Measurements from ENCODE around the gene APOBEC3B. TPM values are rescaled to one million over a fixed set of nuclear protein-coding genes. Genes with fewer than 3 reads are reported as not detected.
"Not testable (repeated sequence)": the region's sequence is repeated elsewhere in the genome, so short reads cannot be mapped to it uniquely, and the experiment has no call there.

APOBEC3B gene
- total RNA-seq, 1 donor from 2014 or later = 67.3 TPM

DNA sequence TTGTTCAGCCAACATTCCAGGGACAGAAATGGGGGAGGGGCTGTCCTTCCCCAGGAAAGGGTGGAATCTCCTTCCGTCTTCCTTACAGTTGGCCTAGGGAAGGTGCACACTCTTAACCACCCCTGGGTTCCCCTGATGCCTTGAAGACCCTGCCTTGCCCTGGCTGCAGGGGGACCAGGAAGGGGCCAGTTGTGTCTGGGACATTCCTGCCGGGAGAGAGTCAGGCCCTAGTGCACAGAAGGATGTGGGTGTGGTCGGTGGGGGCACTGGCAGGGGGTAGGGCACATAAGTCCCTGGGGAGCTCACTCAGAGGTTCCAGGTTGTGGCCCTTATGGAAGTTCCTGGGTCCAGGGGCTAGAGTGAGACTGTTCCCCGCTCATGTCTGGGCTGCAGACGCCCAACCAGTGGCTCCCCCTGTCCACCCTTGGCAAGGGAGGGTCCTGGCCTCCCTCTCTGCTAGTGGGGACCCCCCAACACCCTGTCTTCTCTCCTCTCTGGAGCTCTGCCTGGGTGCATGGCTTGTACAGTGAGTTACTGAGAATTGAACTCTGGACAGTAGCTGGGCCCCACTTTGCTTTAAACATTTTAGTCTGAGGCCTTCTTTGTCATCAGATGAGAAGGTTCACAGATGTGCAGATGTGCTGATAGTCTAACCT lies 26.8 kb upstream of the APOBEC3B start:
- H3K4me3 ChIP-seq (ENCODE audit: low read depth, low read length) = no peak overlapping the region
- DNase-seq (ENCODE audit: low read depth) = no peak
- TF ChIP-seq, protein P1, sequence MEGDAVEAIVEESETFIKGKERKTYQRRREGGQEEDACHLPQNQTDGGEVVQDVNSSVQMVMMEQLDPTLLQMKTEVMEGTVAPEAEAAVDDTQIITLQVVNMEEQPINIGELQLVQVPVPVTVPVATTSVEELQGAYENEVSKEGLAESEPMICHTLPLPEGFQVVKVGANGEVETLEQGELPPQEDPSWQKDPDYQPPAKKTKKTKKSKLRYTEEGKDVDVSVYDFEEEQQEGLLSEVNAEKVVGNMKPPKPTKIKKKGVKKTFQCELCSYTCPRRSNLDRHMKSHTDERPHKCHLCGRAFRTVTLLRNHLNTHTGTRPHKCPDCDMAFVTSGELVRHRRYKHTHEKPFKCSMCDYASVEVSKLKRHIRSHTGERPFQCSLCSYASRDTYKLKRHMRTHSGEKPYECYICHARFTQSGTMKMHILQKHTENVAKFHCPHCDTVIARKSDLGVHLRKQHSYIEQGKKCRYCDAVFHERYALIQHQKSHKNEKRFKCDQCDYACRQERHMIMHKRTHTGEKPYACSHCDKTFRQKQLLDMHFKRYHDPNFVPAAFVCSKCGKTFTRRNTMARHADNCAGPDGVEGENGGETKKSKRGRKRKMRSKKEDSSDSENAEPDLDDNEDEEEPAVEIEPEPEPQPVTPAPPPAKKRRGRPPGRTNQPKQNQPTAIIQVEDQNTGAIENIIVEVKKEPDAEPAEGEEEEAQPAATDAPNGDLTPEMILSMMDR (conservative IDR thresholded peaks at IDR 0.05; ENCODE audit: low read depth, low read length) = no peak

DNA sequence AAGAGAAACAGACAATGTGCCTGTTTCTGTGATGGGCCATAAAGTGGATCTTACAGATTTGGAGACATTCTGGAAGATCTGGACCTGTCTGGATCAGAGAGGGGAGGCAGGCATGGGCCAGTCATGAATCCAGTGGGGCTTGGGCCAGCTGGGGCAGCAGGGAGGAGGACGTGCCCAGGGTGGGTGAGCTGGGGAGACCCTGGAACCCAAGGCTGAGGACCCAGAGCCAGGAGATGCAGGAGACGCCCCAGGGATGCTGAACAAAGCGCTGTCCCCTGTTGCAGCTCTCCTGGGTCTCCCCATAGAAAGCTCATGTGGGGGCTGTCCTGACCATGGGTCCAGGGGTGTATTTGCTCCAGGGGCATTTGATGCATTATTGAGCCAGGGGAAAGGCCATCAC lies 26.2 kb upstream of the APOBEC3B start:
- TF ChIP-seq, protein P1 (conservative IDR thresholded peaks at IDR 0.05; ENCODE audit: low read depth, low read length) = no peak
- H3K4me3 ChIP-seq (ENCODE audit: low read depth, low read length) = no peak overlapping the region
- DNase-seq (ENCODE audit: low read depth) = no peak

DNA sequence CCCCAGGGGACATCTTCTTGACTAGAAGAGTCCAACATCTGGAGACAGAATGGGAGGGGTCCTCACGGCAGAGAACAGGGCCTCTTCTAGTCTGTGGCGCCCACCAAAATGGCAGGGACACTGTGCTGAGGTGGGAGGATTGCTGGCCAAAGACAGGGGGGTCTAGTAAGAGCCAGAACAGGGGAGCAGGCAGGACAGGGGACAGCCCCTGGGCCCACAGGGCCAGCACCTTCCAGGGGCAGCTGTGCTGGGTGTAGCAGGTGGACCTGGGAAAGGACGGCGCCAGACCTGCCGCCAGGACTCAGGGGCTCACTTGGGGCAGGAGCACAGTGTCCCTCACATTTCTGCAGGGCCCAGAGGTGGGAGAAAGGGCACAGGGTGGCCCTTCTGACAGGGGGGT lies 25.6 kb upstream of the APOBEC3B start:
- TF ChIP-seq, protein P1 (conservative IDR thresholded peaks at IDR 0.05; ENCODE audit: low read depth, low read length) = no peak
- H3K4me3 ChIP-seq (ENCODE audit: low read depth, low read length) = no peak overlapping the region
- DNase-seq (ENCODE audit: low read depth) = no peak

DNA sequence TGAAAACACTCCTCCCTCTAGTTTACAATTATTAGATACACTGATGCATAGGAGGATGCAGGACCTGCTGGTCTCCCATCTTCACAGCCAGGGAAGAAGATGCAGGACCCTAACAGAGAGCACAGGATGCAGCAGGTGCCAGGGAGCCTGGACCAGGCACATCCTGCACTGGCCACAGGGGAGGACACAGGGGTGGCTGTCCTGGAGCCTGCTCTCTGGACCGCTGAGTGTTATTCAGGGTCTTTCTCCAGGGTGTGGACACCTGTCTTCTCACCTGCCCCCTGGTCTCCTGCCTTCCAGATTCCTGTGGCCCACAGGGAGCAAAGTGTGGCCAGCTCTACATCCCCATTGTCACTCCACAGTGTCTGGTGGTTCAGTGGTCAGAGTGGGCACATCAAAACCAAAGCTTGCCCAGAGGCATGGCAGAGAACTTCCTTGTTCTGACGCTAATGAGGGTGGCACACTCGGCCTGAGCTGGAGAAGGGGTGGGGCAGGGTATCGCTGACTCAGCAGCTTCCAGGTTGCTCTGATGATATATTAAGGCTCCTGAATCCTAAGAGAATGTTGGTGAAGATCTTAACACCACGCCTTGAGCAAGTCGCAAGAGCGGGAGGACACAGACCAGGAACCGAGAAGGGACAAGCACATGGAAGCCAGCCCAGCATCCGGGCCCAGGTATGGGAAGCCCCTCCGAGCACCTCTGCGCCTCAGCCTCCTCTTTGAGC lies 24.9 kb upstream of the APOBEC3B start, which contains the start of gene APOBEC3A:
APOBEC3A (plus strand) TSS at position 564 of the 725 bp plus-strand sequence; CDS start at position 647, 83 bp downstream.
- H3K4me3 ChIP-seq (ENCODE audit: low read depth, low read length) = no peak within 1 kb of the TSS
- TF ChIP-seq, protein P1 (conservative IDR thresholded peaks at IDR 0.05; ENCODE audit: low read depth, low read length) = no peak
- DNase-seq (ENCODE audit: low read depth) = no peak

DNA sequence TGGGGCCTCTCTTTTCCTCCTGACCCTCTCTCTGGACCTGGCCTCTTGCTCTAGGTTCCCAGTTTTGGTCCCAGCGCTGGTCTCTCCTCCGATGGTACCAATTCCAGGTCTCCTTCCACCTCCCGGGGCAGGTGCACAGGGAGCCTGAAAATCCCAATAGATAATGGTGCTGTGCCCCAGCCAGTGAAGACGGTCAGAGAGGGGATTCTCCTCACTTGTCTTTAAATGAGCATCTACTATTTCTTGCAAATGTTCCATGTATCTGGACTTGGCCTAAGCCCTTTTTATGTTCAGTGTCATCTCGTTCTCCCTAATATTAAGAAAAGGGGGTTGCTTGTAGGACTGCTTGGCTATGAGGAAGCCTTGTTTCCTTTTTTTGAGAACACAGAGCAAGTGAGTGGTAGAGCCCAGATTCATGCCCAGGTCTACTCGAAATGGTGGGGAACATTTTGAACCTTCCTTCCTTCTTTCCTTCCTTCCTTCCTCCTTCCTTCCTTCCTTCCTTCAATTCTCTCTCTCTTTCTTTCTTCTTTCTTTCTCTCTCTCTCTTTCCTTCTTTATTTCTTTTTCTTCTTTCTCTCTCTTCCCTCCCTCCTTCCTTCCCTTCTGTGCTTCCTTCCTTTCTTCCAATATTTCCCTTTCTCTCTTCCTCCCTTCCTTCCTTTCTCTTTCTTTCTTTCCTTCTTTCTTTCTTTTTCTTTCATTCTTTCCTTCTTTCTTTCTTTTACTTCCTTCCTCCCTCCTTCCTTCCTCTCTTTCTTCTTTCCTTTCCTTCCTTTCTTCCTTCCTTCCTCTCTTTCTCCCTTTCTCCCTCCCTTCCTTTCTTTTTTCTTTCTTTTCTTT lies 24.1 kb upstream of the APOBEC3B start:
- no peak for DNase-seq (ENCODE audit: low read depth)
- H3K4me3 ChIP-seq (ENCODE audit: low read depth, low read length) = no peak overlapping the region
- TF ChIP-seq, protein P1 (conservative IDR thresholded peaks at IDR 0.05; ENCODE audit: low read depth, low read length) = no peak

DNA sequence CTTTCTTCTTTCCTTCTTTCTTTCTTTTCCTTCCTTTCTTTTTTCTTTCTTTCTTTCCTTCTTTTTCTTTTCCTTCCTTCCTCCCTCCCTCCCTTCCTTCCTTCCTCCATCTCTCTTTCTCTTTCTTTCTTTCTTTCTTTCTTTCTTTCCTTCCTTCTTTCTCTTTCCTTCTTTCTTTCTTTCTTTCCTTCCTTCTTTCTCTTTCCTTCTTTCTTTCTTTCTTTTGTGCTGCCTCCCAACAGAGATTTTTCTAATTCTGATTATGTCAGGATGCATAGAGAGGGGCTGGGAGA lies 23.6 kb upstream of the APOBEC3B start:
- not testable (repeated sequence) for H3K4me3 ChIP-seq (ENCODE audit: low read depth, low read length); DNase-seq (ENCODE audit: low read depth)

DNA sequence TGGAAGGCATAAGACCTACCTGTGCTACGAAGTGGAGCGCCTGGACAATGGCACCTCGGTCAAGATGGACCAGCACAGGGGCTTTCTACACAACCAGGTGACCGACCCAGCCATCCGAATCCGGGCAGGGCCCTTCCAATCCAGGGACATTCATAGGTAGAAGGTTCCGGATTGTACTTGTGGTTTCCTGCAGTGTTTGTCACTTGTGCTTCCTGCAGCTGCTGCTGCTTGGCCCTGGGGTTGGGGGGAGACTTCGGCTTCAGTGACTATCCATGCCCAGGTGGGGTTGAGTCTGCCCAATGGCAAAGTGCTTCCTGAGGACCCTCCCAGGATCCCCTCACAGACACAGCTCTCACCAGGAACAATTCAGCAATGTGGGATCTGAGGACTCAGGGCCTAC lies 22.6 kb upstream of the APOBEC3B start:
- TF ChIP-seq, protein P1 (conservative IDR thresholded peaks at IDR 0.05; ENCODE audit: low read depth, low read length) = no peak
- H3K4me3 ChIP-seq (ENCODE audit: low read depth, low read length) = no peak overlapping the region
- DNase-seq (ENCODE audit: low read depth) = no peak

DNA sequence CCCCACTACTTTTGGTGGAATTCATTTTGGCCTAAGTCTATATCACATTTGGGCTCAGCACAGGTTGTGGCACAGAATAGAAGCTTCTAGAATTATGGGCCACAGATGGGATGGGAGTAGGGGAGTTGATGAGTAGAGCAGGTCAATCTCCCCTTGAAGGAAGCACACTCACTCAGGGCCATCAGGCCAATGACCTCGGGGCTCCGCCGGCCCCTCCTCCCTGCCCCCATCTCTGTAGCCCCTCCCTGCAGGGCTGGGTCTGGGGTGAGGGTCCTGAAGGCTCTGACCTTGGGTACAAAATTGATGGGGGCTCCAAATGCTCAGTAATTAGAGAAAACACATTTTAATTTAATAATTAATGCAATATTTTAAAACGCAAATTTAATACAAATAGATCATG lies 21.5 kb upstream of the APOBEC3B start:
- DNase-seq (ENCODE audit: low read depth); H3K4me3 ChIP-seq (ENCODE audit: low read depth, low read length): not testable (repeated sequence)

DNA sequence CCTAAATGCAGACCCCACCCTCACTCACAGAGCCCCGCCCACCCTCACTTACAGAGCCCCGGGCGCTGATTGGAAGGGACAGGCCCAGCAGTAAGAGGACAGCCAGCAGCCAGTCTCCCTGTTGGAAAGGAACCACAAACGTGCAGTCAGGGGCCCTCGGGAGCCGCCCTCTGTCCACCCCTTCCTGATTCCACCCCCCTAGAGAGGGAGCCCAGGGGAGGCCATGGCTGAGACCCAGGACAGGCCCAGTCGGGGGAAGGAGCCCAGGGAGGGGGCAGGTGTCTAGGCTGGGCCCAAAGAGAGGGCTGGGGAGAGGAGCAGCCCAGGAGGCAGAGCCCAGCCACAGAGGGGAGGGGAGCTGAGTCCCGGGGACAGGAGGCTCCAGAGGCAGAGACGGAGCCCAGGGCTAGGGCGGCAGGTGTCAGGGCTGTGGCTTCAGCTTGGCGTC lies 18.8 kb upstream of the APOBEC3B start:
- DNase-seq (ENCODE audit: low read depth); H3K4me3 ChIP-seq (ENCODE audit: low read depth, low read length): not testable (repeated sequence)
